ENCODE results near the gene TMEM150C. TPM values are rescaled to one million over a fixed set of nuclear protein-coding genes. Genes with fewer than 3 reads are reported as not detected.
A peak's percentile ranks its signal among the peaks of the same experiment; 100 is the strongest.
"Not testable (repeated sequence)": the region's sequence is repeated elsewhere in the genome, so short reads cannot be mapped to it uniquely, and the experiment has no call there.

Gene TMEM150C
- polyA plus RNA-seq, 4 donors = 5.8 to 25.2 (median 23.7) TPM

- DNase-seq (ENCODE audit: low read depth in 4 of 4, low spot score in 3 of 4) = no peak
Measured at GRCh38 chr4:82480771-82481505, 80.8 kb downstream of the TMEM150C start.

- DNase-seq (ENCODE audit: low read depth in 4 of 4, low spot score in 3 of 4) = no peak
Measured at GRCh38 chr4:82479562-82479961, 82.2 kb downstream of the TMEM150C start.

GRCh38 chr4:82477469-82477868, 84.3 kb downstream of the TMEM150C start:
- not testable (repeated sequence) for DNase-seq (ENCODE audit: low read depth in 4 of 4, low spot score in 3 of 4)

GRCh38 chr4:82475931-82476330, 85.9 kb downstream of the TMEM150C start:
- not testable (repeated sequence) for DNase-seq (ENCODE audit: low read depth in 4 of 4, low spot score in 3 of 4)

GRCh38 chr4:82473621-82474164, 88.1 kb downstream of the TMEM150C start:
- DNase-seq (ENCODE audit: low read depth in 4 of 4, low spot score in 3 of 4) = no peak

GRCh38 chr4:82473080-82473479, 88.7 kb downstream of the TMEM150C start:
- not testable (repeated sequence) for DNase-seq (ENCODE audit: low read depth in 4 of 4, low spot score in 3 of 4)

- DNase-seq (ENCODE audit: low read depth in 4 of 4, low spot score in 3 of 4) = no peak
Measured at GRCh38 chr4:82469791-82470345, 91.9 kb downstream of the TMEM150C start.

GRCh38 chr4:82467471-82467870, 94.3 kb downstream of the TMEM150C start:
- no peak for DNase-seq (ENCODE audit: low read depth in 4 of 4, low spot score in 3 of 4)

- DNase-seq (ENCODE audit: low read depth in 4 of 4, low spot score in 3 of 4) = no peak
Measured at GRCh38 chr4:82463221-82463620, 98.6 kb downstream of the TMEM150C start.

- peak; percentile 71 to 81 (median 75) for DNase-seq (ENCODE audit: low read depth in 4 of 4, low spot score in 3 of 4)
Measured at GRCh38 chr4:82462415-82462831, 99.4 kb downstream of the TMEM150C start.

- DNase-seq (ENCODE audit: low read depth in 4 of 4, low spot score in 3 of 4) = no peak
Measured at GRCh38 chr4:82461710-82462109, 100.1 kb downstream of the TMEM150C start.

- no peak for DNase-seq (ENCODE audit: low read depth in 4 of 4, low spot score in 3 of 4)
Measured at GRCh38 chr4:82458729-82459128, 103.1 kb downstream of the TMEM150C start.

- no peak for DNase-seq (ENCODE audit: low read depth in 4 of 4, low spot score in 3 of 4)
Measured at GRCh38 chr4:82457266-82457665, 104.5 kb downstream of the TMEM150C start.

- no peak for DNase-seq (ENCODE audit: low read depth in 4 of 4, low spot score in 3 of 4)
Measured at GRCh38 chr4:82452026-82452425, 109.8 kb downstream of the TMEM150C start.

GRCh38 chr4:82450966-82451755, 110.6 kb downstream of the TMEM150C start:
- DNase-seq (ENCODE audit: low read depth in 4 of 4, low spot score in 3 of 4) = no peak

- DNase-seq (ENCODE audit: low read depth in 4 of 4, low spot score in 3 of 4) = no peak
Measured at GRCh38 chr4:82447886-82448285, 113.9 kb downstream of the TMEM150C start.

- no peak for DNase-seq (ENCODE audit: low read depth in 4 of 4, low spot score in 3 of 4)
Measured at GRCh38 chr4:82439088-82439487, 122.7 kb downstream of the TMEM150C start.

- DNase-seq (ENCODE audit: low read depth in 4 of 4, low spot score in 3 of 4) = no peak
Measured at GRCh38 chr4:82437285-82438005, 124.3 kb downstream of the TMEM150C start.

- DNase-seq (ENCODE audit: low read depth in 4 of 4, low spot score in 3 of 4) = no peak
Measured at GRCh38 chr4:82436780-82437179, 125.0 kb downstream of the TMEM150C start.

- DNase-seq (ENCODE audit: low read depth in 4 of 4, low spot score in 3 of 4) = no peak
Measured at GRCh38 chr4:82436130-82436529, 125.7 kb downstream of the TMEM150C start.

- no peak for DNase-seq (ENCODE audit: low read depth in 4 of 4, low spot score in 3 of 4)
Measured at GRCh38 chr4:82434949-82435348, 126.8 kb downstream of the TMEM150C start.
